ENCODE data around the gene PATJ. TPM values are rescaled to one million over a fixed set of nuclear protein-coding genes. Genes with fewer than 3 reads are reported as not detected.

PATJ gene
- total and polyA plus RNA-seq, 2 donors (not counting 1 experiment from before 2014, with no cell fraction given): 8.0 to 45.3 TPM

- no peaks in the 10 kb centered on the region for H4K20me1 ChIP-seq (ENCODE audit: control insufficient read depth, insufficient read depth, low read length, poor library complexity, severe bottlenecking)
- POLR2A ChIA-PET: no interaction called here
- Mint-ChIP-seq H3K4me3 (no peak overlapping the region), H3K27me3 (no peaks in the 10 kb centered on the region), H3K4me1 (no peaks in the 10 kb centered on the region), H3K9me3 (ENCODE audit: insufficient read depth) (peaks cover 6% of the 10 kb centered on the region), H3K27ac (no peak overlapping the region)
- no peak for DNase-seq
- no peaks in the 10 kb centered on the region for H3K27me3 ChIP-seq (replicated peaks in 1 of 4; ENCODE audit: control extremely low read depth in 1 of 4, control insufficient read depth in 3 of 4, insufficient read depth in 4 of 4, low read length in 3 of 4)
- CTCF ChIA-PET: no interaction called here
- H3K27ac ChIP-seq (ENCODE audit: low read length in 2 of 2): no peak overlapping the region
- no peaks in the 10 kb centered on the region for H3K36me3 ChIP-seq (replicated peaks in 1 of 2; ENCODE audit: control extremely low read depth in 1 of 2, control insufficient read depth in 1 of 2, extremely low read depth in 1 of 2, insufficient read depth in 2 of 2, low read length in 1 of 2)
- H3K9ac ChIP-seq (ENCODE audit: low read length): no peak overlapping the region
- TF ChIP-seq CTCF (IDR thresholded peaks at IDR 0.05) (no peak), EZH2 (IDR thresholded peaks at IDR 0.05; ENCODE audit: borderline replicate concordance, insufficient read depth, low read depth, low read length, poor library complexity, severe bottlenecking) (no peak)
- H3K4me3 ChIP-seq (ENCODE audit: control extremely low read depth in 1 of 5, extremely low read depth in 1 of 5, insufficient read depth in 1 of 5, low read depth in 2 of 5, low read length in 4 of 5): no peak overlapping the region
- no peak for ATAC-seq (ENCODE audit: low read depth)
- H2AFZ ChIP-seq (ENCODE audit: insufficient read depth, low read depth, low read length, poor library complexity, severe bottlenecking): no peak overlapping the region
- H3K79me2 ChIP-seq (ENCODE audit: control insufficient read depth, insufficient read depth, low read length): no peaks in the 10 kb centered on the region
- 67% methylated on average over 1 of the region's 1 CpG for WGBS (ENCODE audit: insufficient coverage)
- H3K4me2 ChIP-seq (replicated peaks; ENCODE audit: low read depth, low read length, poor library complexity, severe bottlenecking): no peak overlapping the region
- intact Hi-C loops (cut with micrococcal nuclease): no loop called here
- H3K4me1 ChIP-seq (ENCODE audit: control insufficient read depth in 2 of 2, insufficient read depth in 2 of 2, low read length in 2 of 2): no peaks in the 10 kb centered on the region
- peaks cover 0 to 8% (median 0%) of the 10 kb centered on the region in 3 donors for H3K9me3 ChIP-seq (ENCODE audit: control extremely low read depth in 1 of 3, control insufficient read depth in 2 of 3, insufficient read depth in 1 of 3, low read length in 2 of 3)
Measured at GRCh38 chr1:62068416-62068843, 326.1 kb downstream of the PATJ start.

DNA sequence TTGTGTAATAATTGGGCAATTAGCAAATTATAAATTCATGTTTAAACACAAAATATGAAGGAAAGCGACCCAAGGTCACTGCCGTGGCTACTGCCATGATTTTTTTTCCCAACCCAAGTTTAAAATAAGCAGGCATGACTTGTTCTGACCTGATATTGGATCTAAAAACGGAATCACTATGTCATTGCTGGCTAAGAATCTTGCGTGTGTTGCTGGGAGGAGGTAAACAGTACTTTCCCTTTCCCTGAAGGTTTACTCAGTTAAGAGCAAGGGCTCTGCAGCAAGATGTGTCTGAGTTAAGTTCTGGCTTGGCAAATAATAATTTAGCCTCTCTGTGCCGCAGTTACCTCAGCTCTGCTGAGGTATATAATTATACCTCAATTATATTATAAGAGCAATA lies 326.7 kb downstream of the PATJ start:
- POLR2A ChIA-PET: no interaction called here
- no peak overlapping the region for H3K4me3 Mint-ChIP-seq

More for the DNA sequence above, 326.7 kb downstream of the PATJ start:
- H4K20me1 ChIP-seq (ENCODE audit: control insufficient read depth, insufficient read depth, low read length, poor library complexity, severe bottlenecking): no peaks in the 10 kb centered on the region
- ATAC-seq (ENCODE audit: low read depth): no peak
- H3K27me3 Mint-ChIP-seq: no peaks in the 10 kb centered on the region
- H3K27me3 ChIP-seq (replicated peaks in 1 of 4; ENCODE audit: control extremely low read depth in 1 of 4, control insufficient read depth in 3 of 4, insufficient read depth in 4 of 4, low read length in 3 of 4): no peaks in the 10 kb centered on the region
- H3K4me2 ChIP-seq (replicated peaks; ENCODE audit: low read depth, low read length, poor library complexity, severe bottlenecking): no peak overlapping the region
- H3K36me3 ChIP-seq (replicated peaks in 1 of 2; ENCODE audit: control extremely low read depth in 1 of 2, control insufficient read depth in 1 of 2, extremely low read depth in 1 of 2, insufficient read depth in 2 of 2, low read length in 1 of 2): no peaks in the 10 kb centered on the region
- no peaks in the 10 kb centered on the region for H3K4me1 Mint-ChIP-seq
- intact Hi-C loops (cut with micrococcal nuclease): no loop called here
- no peak overlapping the region for H2AFZ ChIP-seq (ENCODE audit: insufficient read depth, low read depth, low read length, poor library complexity, severe bottlenecking)
- WGBS (ENCODE audit: insufficient coverage): 100% methylated on average over 1 of the region's 5 CpGs
- H3K27ac Mint-ChIP-seq: no peak overlapping the region
- H3K27ac ChIP-seq (ENCODE audit: low read length in 2 of 2): no peak overlapping the region
- CTCF ChIA-PET: no interaction called here
- no peak for TF ChIP-seq EZH2 (IDR thresholded peaks at IDR 0.05; ENCODE audit: borderline replicate concordance, insufficient read depth, low read depth, low read length, poor library complexity, severe bottlenecking)
- TF ChIP-seq CTCF (IDR thresholded peaks at IDR 0.05): no peak
- DNase-seq: no peak
- no peaks in the 10 kb centered on the region for H3K79me2 ChIP-seq (ENCODE audit: control insufficient read depth, insufficient read depth, low read length)
- peaks cover 0 to 8% (median 0%) of the 10 kb centered on the region in 3 donors for H3K9me3 ChIP-seq (ENCODE audit: control extremely low read depth in 1 of 3, control insufficient read depth in 2 of 3, insufficient read depth in 1 of 3, low read length in 2 of 3)
- H3K4me1 ChIP-seq (ENCODE audit: control insufficient read depth in 2 of 2, insufficient read depth in 2 of 2, low read length in 2 of 2): no peaks in the 10 kb centered on the region
- peaks cover 6% of the 10 kb centered on the region for H3K9me3 Mint-ChIP-seq (ENCODE audit: insufficient read depth)
- H3K9ac ChIP-seq (ENCODE audit: low read length): no peak overlapping the region
- no peak overlapping the region for H3K4me3 ChIP-seq (ENCODE audit: control extremely low read depth in 1 of 5, extremely low read depth in 1 of 5, insufficient read depth in 1 of 5, low read depth in 2 of 5, low read length in 4 of 5)
